ENCODE data around the gene RPUSD2.
"Not testable (repeated sequence)": the region's sequence is repeated elsewhere in the genome, so short reads cannot be mapped to it uniquely, and the experiment has no call there.

The RPUSD2 gene

GRCh38 chr15:40578892-40579291 is 9.8 kb downstream of the RPUSD2 start:
- H3K9ac ChIP-seq (ENCODE audit: insufficient read length) = no peak overlapping the region
- no peak overlapping the region for H3K27ac ChIP-seq
- TF ChIP-seq EZH2 (IDR thresholded peaks at IDR 0.05) = no peak
- TF ChIP-seq FOXP2 (optimal IDR thresholded peaks at IDR 0.05; ENCODE audit: control extremely low read depth, extremely low read length, insufficient read depth) = no peak
- no peak for TF ChIP-seq POLR2AphosphoS5 (IDR thresholded peaks at IDR 0.05; ENCODE audit: borderline replicate concordance, low read depth, low read length)
- DNase-seq (ENCODE audit: low read depth, low spot score) = no peak
- H3K4me3 ChIP-seq = no peak overlapping the region
- H3K36me3 ChIP-seq (ENCODE audit: insufficient read depth, low read length) = peaks cover 13% of the 10 kb centered on the region
- no peaks in the 10 kb centered on the region for H3K9me3 ChIP-seq (ENCODE audit: low read depth, low read length)

- not testable (repeated sequence) for H3K4me3 ChIP-seq; DNase-seq (ENCODE audit: low read depth, low spot score); H3K36me3 ChIP-seq (ENCODE audit: insufficient read depth, low read length); H3K9me3 ChIP-seq (ENCODE audit: low read depth, low read length); H3K9ac ChIP-seq (ENCODE audit: insufficient read length); H3K27ac ChIP-seq
These were observed 12.7 kb downstream of the RPUSD2 start for GRCh38 chr15:40581796-40582195.

GRCh38 chr15:40582726-40583246 is 13.7 kb downstream of the RPUSD2 start:
- Histone ChIP-seq H3K4me3 (no peak overlapping the region), H3K9ac (ENCODE audit: insufficient read length) (no peak overlapping the region), H3K36me3 (ENCODE audit: insufficient read depth, low read length) (no peaks in the 10 kb centered on the region), H3K27ac (no peak overlapping the region), H3K9me3 (ENCODE audit: low read depth, low read length) (no peaks in the 10 kb centered on the region)
- TF ChIP-seq EZH2 (IDR thresholded peaks at IDR 0.05) (no peak), POLR2AphosphoS5 (IDR thresholded peaks at IDR 0.05; ENCODE audit: borderline replicate concordance, low read depth, low read length) (no peak), FOXP2 (optimal IDR thresholded peaks at IDR 0.05; ENCODE audit: control extremely low read depth, extremely low read length, insufficient read depth) (no peak)
- DNase-seq (ENCODE audit: low read depth, low spot score) = no peak

- TF ChIP-seq POLR2AphosphoS5 (IDR thresholded peaks at IDR 0.05; ENCODE audit: borderline replicate concordance, low read depth, low read length) (no peak), FOXP2 (optimal IDR thresholded peaks at IDR 0.05; ENCODE audit: control extremely low read depth, extremely low read length, insufficient read depth) (no peak), EZH2 (IDR thresholded peaks at IDR 0.05) (no peak)
- Histone ChIP-seq H3K27ac (no peak overlapping the region), H3K9ac (ENCODE audit: insufficient read length) (no peak overlapping the region), H3K9me3 (ENCODE audit: low read depth, low read length) (no peaks in the 10 kb centered on the region), H3K36me3 (ENCODE audit: insufficient read depth, low read length) (no peaks in the 10 kb centered on the region), H3K4me3 (no peak overlapping the region)
- no peak for DNase-seq (ENCODE audit: low read depth, low spot score)
These were observed 15.1 kb downstream of the RPUSD2 start for GRCh38 chr15:40584191-40584590.

GRCh38 chr15:40590667-40591050 is 21.6 kb downstream of the RPUSD2 start:
- Histone ChIP-seq H3K36me3 (ENCODE audit: insufficient read depth, low read length) (no peaks in the 10 kb centered on the region), H3K9me3 (ENCODE audit: low read depth, low read length) (no peaks in the 10 kb centered on the region), H3K27ac (no peak overlapping the region), H3K4me3 (no peak overlapping the region), H3K9ac (ENCODE audit: insufficient read length) (no peak overlapping the region)
- TF ChIP-seq EZH2 (IDR thresholded peaks at IDR 0.05) (no peak), POLR2AphosphoS5 (IDR thresholded peaks at IDR 0.05; ENCODE audit: borderline replicate concordance, low read depth, low read length) (no peak), FOXP2 (optimal IDR thresholded peaks at IDR 0.05; ENCODE audit: control extremely low read depth, extremely low read length, insufficient read depth) (no peak)
- DNase-seq (ENCODE audit: low read depth, low spot score) = no peak

GRCh38 chr15:40591389-40591788 is 22.3 kb downstream of the RPUSD2 start:
- TF ChIP-seq FOXP2 (optimal IDR thresholded peaks at IDR 0.05; ENCODE audit: control extremely low read depth, extremely low read length, insufficient read depth) (no peak), EZH2 (IDR thresholded peaks at IDR 0.05) (no peak), POLR2AphosphoS5 (IDR thresholded peaks at IDR 0.05; ENCODE audit: borderline replicate concordance, low read depth, low read length) (no peak)
- no peak for DNase-seq (ENCODE audit: low read depth, low spot score)
- no peak overlapping the region for H3K9ac ChIP-seq (ENCODE audit: insufficient read length)
- no peaks in the 10 kb centered on the region for H3K36me3 ChIP-seq (ENCODE audit: insufficient read depth, low read length)
- H3K4me3 ChIP-seq = no peak overlapping the region
- H3K9me3 ChIP-seq (ENCODE audit: low read depth, low read length) = no peaks in the 10 kb centered on the region
- H3K27ac ChIP-seq = no peak overlapping the region

GRCh38 chr15:40593165-40593564 is 24.1 kb downstream of the RPUSD2 start:
- DNase-seq (ENCODE audit: low read depth, low spot score) = no peak
- no peaks in the 10 kb centered on the region for H3K9me3 ChIP-seq (ENCODE audit: low read depth, low read length)
- H3K9ac ChIP-seq (ENCODE audit: insufficient read length) = no peak overlapping the region
- H3K4me3 ChIP-seq = peak overlapping the region; percentile 81
- no peaks in the 10 kb centered on the region for H3K36me3 ChIP-seq (ENCODE audit: insufficient read depth, low read length)
- no peak for TF ChIP-seq POLR2AphosphoS5 (IDR thresholded peaks at IDR 0.05; ENCODE audit: borderline replicate concordance, low read depth, low read length)
- TF ChIP-seq EZH2 (IDR thresholded peaks at IDR 0.05) = no peak
- TF ChIP-seq FOXP2 (optimal IDR thresholded peaks at IDR 0.05; ENCODE audit: control extremely low read depth, extremely low read length, insufficient read depth) = no peak
- 0 out of 2 replicates have a peak overlapping the region, but pooled peaks have one; percentile 21 for H3K27ac ChIP-seq

- peak; percentile 85 for TF ChIP-seq POLR2AphosphoS5 (IDR thresholded peaks at IDR 0.05; ENCODE audit: borderline replicate concordance, low read depth, low read length)
- no peak for TF ChIP-seq EZH2 (IDR thresholded peaks at IDR 0.05)
- H3K4me3 ChIP-seq = peak within 1 kb of the TSS; percentile 81
- peak within 1 kb of the TSS; percentile 93 for H3K9ac ChIP-seq (ENCODE audit: insufficient read length)
- H3K9me3 ChIP-seq (ENCODE audit: low read depth, low read length) = no peaks in the 10 kb centered on the region
- H3K36me3 ChIP-seq (ENCODE audit: insufficient read depth, low read length) = no peaks in the 10 kb centered on the region
- DNase-seq (ENCODE audit: low read depth, low spot score) = peak; percentile 95
- peak within 1 kb of the TSS; percentile 98 for H3K27ac ChIP-seq
These were observed 24.7 kb downstream of the RPUSD2 start, which contains the start of gene KNL1 for GRCh38 chr15:40593588-40594428. KNL1 (plus strand) TSS chr15:40594249; CDS start chr15:40602932, 8,683 bp downstream.

All from SK-N-MC (cell line).